GM18499 (cell line): ENCODE measurements around the gene FKBP5.
"Not testable (repeated sequence)": the region's sequence is repeated elsewhere in the genome, so short reads cannot be mapped to it uniquely, and the experiment has no call there.

ENCODE experiments used
- ATAC-seq: cut with Tn5 transposase; IDR thresholded peaks from one replicate; pipeline ENCODE4 v1.9.1; 2021; ENCODE audit warnings: moderate number of reproducible peaks; ENCODE audit not compliant: insufficient read depth, unreplicated experiment

FKBP5 gene

DNA sequence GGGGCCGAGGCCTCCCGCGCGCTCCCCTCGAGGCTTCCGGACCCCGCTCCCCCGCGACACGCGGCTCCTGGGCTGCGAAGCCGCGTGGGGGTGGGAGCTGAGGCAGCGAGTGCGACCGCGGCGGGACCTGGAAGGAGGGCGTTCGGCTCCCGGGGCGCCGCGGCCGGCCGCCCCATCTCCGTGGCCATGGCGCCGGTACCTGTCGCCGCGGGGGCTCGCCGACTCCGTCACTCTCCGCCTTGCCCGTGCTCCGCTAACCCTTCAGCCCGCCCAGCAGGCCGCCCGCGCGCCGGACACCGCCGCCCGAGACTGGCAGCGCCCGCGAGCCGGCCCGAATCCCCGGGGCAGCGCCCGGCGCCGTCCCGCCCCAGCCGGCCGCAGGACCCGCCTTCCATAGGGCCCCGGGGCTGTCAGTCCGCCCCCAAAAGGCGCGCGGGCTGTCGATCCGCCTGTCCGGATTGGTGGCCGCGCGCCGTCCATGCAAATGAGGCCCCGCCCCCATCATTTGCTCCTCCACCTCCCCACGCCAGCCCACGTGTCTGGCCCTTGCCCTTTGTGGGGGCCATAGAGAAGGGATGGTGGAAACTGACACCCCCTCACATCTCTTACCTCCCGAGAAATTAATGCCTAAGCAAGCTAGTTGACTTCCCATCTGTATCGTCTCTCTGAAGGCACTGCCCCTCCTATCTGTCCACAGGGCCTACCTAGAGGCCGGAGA lies at the start of gene FKBP5:
FKBP5 (minus strand) TSS at position 311 of the 718 bp plus-strand sequence. CDS start 46,091 bp downstream, outside the sequence.
- no peak for ATAC-seq

GRCh38 chr6:35737413-35738211 lies 48.9 kb upstream of the FKBP5 start:
- no peak for ATAC-seq

GRCh38 chr6:35736982-35737412 lies 48.3 kb upstream of the FKBP5 start, which contains the start of gene ARMC12:
ARMC12 (plus strand) TSS chr6:35737032; CDS start chr6:35737109, 77 bp downstream.
- no peak for ATAC-seq

- no peak for ATAC-seq
Measured at GRCh38 chr6:35736253-35736894, 47.7 kb upstream of the FKBP5 start.

GRCh38 chr6:35735452-35735851 lies 46.7 kb upstream of the FKBP5 start:
- no peak for ATAC-seq

GRCh38 chr6:35734319-35734718 lies 45.6 kb upstream of the FKBP5 start:
- ATAC-seq, result not testable (repeated sequence)

- no peak for ATAC-seq
Measured at GRCh38 chr6:35733633-35734032, 44.9 kb upstream of the FKBP5 start.

DNA sequence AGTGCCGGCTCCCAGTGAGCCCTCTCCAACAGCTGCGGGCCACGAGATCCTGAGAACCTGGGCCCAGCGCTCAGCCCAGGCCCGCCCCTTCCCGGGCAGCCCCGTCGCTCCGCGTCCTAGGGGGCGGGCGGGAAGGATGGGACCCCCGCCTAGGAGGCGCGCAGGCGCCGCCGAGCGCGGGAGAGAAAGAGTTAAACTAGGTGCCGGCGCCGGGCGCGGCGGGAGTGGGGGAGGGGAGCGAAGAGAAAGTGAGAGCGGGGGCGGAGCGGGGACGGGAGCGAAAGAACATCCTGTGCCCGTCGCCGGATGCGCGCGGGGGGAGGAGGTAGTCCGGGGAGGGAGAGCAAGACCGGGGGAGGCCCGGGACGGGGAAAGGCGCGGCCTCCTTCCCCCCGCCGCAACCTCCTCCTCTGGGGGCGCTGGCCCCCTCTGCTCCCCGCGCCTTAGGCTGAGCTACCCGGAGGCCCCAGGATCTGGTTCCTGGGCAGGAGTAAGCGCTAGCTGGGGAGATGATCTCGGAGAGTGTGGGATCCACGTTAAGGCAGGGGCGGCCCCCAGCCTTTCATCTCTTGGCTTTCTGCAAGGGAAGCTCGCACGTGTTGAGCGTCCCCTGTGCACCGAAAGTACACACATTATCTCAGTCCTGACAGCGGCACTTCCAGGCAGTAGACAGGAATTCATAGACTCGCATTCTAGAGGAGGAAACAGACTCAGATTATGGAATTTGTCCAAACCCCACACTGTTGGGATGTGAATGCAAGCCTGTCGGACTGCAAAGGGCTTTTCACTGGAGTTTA lies 43.2 kb upstream of the FKBP5 start:
- peak; percentile 21 for ATAC-seq

GRCh38 chr6:35731414-35731735 lies 42.7 kb upstream of the FKBP5 start:
- ATAC-seq, result peak; percentile 31

GRCh38 chr6:35730745-35731413 lies 42.2 kb upstream of the FKBP5 start:
- ATAC-seq, result no peak

DNA sequence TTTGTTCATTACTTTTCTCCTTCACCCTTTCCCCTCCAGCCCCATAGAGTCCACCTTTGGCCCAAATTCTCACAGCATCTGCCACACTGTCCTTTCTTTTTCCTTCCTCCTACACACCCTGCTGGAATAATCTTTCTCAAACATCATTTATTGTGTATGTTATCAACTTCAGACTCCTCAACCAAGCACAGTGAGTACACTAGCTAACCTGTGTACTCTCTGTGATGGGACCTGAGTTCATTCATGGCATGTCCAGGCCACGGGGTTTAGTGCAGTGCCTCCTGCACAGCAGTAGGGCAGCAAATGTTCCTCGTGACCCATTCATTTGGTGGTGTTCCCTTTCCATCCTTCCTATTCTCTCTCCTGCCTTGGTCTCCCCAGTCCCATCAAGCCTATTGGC lies 41.0 kb upstream of the FKBP5 start:
- ATAC-seq, result no peak

GRCh38 chr6:35728683-35729678 lies 40.3 kb upstream of the FKBP5 start:
- no peak for ATAC-seq

DNA sequence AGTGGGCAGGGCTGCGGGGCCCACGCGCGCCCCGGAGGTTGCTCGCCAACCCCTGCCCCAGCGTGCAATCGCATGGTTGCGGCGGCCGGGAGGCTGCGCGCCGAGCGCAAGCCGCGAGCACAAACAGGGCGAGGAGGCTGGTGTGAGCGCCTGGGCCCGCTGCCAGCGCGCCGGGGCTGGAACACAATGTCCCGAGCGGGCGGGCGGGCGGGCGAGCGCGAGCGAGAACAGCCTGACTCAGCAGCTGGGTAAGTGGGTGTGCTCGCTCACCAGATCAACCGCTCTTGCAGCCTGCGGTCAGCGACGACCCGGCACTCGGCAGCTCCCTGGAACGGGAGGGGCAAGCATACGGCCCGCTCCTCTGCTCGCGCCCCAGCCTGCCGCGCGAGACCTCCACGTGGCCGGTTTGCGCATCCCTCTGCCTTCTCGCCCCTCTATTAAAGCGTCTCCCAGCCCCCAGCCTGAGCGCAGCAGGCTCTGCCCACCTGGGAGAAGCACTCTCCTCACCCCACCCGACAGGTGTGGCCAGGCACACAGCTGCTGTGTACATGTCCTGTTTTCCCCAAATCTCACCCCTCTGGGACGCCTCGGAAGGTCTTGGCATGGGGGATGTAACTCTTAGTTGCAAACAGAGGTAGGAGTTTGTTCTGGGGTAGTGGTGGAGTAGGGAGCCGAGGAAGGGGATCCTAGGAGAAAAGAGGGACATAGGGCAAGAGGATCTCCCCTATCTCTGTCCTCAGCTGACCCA lies 39.4 kb upstream of the FKBP5 start:
- ATAC-seq, result no peak

DNA sequence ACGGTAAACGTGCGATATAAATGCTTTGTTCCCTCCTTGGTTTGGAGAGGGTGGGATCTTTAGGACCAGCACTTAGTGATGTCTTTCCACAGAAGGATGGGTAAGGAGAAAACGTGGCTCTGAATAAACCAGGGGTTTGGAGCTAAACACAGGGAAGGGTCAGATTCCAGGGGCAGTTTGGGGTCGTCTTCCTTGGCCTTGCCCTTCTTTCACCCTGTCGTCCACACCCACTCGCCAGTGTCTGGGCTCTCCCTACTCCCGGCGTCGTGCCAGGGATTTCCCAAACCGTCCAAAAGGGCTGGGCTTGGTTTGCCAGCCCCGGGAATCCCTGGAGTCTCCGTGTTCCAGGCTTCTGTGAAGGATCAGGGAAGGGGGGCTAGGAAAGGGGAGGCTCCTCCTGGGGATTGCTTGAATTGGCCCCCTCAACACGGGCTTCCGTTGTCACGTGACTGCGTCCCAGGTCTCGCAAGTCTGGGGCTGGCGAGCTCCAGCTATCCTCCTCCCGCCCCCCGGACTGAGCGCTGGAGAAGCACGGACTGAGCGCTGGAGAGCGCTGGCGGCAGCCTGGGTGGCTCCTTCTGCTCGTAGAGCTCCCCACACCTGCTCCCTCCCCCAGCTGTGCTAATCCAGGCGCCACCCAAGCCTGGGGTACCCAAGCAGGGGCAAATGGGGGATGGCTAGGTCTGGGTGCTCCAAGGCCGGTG lies 38.7 kb upstream of the FKBP5 start:
- ATAC-seq, result no peak

DNA sequence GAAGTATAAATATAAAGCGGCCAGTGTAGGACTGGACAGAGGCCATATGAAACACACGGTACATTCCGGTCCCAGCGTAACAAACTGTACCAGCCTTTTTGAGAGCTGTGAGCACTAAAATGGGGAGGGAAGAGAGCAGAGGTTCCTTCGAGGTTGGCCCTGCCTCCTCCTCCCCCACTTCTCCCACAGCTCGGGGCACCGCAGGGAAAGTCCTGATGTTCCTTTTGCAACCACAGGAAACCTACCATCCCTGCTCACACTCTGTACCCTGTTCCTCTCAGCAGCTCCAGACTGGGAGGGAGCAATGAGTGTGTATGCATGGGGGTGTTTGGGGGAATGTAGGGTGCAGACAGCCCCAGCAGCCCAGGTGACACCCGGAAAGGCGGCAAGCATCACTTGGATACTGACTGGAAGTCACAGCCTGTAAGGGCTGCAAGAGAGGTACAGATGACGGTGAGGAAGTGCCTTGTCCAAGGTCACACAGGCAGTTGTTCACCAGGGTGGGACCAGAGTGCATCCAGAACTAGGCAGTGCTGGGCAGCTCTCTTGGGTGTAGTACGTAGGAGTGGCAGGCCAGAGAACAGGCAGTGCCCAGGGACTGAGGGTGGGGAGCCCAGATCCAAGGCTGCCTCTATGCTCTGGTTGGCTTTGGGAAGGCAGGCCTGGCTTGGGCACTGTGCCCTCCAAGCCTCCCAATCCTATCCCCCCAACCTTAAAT lies 37.2 kb upstream of the FKBP5 start:
- no peak for ATAC-seq

DNA sequence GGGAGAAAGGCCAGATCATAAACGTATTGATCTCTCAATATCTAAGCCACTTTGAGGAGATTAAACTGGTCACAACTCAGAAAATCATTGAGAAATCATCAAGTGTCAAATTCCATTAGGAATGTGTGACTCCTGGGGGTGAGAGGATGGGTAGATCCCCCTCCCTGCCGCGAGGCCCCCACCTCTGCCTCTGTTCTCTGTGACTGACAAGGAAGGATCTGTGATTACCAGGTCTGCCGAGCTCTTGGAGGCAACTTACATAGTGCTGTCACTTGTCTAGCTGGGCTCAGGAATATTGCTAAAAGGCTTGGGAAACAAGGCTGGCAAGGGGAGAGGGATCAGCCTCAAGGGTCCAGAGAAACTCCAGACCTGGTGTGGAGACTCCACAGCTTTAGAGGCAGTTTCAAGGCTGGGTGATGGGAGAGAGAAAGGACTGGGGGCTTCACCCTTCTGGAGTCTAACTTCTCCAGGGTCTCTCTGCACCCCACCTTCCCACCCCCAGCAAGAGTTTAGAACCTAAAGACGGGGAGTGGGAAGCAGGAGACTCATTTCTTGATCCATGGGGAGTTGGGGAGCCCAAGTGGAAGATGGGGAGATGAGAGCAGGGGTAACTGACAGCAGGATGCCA lies 36.5 kb upstream of the FKBP5 start:
- no peak for ATAC-seq
